HL-60/S4 treated with retinoic acid at 250 ng/mL for 4 days and 3 days (cell line): ENCODE measurements around the gene EBPL.

Experiments
- in situ Hi-C: fragments of 300-500 bp; cut with MboI; formaldehyde crosslinking; loops from 2 replicates; pipeline ENCODE4 v1.7.0; 2022; ENCODE audit warnings: low sequenced_read_pairs

Gene EBPL

DNA sequence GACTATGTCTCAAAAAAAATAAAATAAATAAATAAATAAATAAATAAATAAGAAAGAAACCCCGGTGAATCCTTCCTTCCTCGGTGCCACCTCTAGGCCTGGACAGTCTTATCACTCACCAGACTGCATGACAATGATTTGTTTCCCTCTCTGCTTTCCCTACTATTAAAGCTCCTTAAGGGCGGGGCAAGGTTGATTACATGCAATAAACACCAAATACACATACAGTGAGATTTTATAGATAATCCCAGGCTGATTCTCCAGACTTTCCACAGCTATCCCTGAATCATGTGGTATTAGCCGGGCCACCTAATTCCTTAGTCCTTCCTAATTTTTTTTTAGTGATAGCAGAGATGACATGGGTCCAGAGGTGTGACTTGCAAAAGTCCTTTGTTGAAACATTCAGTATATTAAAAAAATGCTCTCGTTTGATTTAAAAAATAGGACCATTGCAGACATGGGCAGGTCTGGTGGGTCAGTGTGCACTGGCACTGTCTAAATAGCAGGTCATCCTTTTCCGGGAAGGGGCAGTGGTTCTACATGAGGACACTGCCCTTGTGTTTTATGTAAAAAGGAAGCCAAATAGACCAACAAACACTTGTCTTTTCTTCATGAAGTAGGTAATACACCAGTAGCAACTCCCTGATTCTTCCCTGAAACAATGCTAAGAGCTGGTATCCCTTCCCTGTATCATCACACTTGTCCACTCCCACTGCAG, 14.5 kb downstream of the EBPL start:
- in situ Hi-C loops, result no loop called here

DNA sequence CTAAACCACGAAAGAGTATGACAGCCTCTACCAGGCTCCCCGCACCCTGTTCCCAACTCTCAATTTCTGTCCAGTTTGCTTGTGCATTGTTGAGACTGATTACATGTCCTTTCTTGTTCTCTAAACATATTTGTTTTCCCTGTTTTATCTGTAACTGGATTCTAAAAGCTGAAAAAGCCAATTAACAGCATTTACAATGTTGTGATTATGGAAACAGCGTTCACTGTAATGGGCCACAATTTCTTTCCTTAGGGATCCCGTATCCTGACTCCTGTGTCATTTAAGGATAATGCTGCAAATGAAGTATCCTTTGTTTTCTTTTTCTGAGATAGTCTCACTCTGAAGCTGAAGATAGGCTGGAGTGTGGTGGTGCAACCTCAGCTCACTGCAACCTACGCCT, 20.5 kb downstream of the EBPL start:
- in situ Hi-C loops, result loop anchor here (25.0 kb wide), 1 partner anchor 1391 kb away; no protein-coding TSS in a partner anchor

DNA sequence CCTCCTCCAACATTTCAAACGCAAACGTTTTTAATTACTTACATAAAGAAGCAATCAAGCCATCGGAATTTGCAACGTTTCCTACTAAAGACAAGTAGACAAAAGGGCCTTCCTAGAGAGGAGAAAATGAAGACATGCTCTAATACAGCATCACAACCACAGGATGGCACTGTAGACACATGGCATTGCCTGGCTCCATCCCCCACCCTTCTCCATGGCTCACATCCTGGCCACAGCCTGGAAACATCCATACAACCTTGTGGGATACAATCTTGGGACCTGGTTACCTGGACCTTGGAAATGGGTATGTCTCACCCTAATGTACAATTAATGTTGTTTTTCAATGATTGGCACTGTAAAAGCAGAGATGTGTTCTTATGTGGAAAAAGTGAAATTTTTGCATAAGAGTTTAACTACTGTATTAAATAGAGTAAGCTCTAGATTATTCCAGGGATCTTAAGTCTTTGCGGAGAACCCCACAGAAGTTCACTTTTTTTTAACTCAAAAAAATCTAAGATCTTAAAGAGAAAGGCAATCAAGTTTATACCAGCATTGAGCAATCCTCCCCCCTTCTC, 21.5 kb downstream of the EBPL start:
- in situ Hi-C loops, result loop anchor here (25.0 kb wide), 1 partner anchor 1392 kb away; no protein-coding TSS in a partner anchor

DNA sequence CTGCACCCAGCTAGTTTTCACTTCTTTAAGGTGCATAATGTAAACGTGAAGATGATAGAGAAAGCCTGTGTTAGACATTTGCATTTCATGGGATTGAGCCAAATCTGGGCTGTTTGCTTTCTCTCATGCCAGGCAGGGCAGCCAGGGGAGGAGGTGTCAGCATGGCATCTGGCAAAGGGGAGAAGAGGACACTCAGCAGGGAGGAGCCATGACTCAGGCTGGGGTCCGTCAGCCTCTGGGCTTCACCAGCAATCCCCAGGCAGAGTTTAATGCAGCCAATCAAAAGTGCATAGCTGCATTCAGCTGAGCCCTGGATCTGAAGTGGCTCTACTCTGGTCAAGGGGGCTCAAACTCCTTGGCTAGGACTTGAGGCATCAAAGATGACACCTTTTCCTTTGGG, 23.5 kb downstream of the EBPL start:
- in situ Hi-C loops, result loop anchor here (25.0 kb wide), 1 partner anchor 1395 kb away; no protein-coding TSS in a partner anchor

DNA sequence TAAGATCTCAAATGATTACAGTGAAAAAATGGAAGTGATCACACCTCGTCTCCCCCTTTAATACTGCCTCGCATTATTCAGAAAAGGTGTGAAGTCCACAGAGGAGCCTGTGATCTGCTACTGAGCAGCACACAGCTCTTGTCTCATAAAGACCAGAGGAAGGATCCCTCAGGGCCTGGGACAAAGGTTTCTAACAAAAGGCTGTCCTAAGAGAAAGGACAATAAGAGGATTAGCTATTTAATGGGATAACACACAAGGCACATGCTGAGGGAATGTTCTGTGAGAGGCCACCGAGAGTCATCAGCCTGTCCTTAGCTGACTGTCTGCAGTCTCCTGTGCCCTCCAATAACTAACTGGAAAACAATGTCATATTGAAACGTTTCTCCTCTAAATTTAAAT, 26.7 kb downstream of the EBPL start:
- in situ Hi-C loops, result loop anchor here (25.0 kb wide), 1 partner anchor 1398 kb away; no protein-coding TSS in a partner anchor

DNA sequence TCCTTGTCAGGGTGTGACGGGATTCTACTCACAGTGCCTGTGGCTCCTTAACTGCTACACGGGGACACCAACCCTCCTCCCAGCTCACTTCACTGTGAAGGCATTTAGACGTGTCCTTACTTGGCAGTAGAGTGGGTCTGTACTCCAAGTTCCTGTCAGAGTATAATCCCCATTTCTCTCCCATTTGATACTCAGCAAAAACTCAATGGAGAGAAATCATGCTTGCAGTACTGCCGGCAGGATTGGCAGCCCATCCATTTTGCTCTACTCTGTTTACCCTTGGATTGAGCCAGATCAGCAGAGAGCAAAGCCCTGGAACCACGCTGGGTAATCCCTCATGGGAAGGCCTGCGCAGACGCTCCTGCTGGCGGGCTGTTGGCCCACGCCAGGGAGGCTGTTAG, 34.0 kb downstream of the EBPL start:
- in situ Hi-C loops, result loop anchor here (10.0 to 25.0 kb wide), 2 partner anchors 188 to 1405 kb away; no protein-coding TSS in a partner anchor

DNA sequence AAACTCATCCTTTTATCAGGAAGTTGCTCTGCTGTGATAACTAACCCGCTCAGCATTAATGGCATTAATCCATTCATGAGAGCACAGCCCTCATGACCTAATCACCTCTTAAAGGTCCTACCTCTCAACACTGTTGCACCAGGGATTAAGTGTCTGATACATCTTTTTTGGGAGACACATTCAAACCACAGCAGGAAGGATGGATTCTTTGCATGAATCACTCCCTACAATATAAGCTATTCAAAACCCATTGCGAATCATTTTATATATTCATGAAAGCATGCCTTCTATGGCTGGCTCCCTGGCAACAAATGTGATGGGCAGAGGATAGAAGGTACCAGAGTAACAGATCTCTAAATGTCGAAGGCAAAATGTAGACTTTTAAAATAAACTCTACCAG, 35.4 kb downstream of the EBPL start:
- in situ Hi-C loops, result loop anchor here (10.0 to 25.0 kb wide), 2 partner anchors 189 to 1406 kb away; no protein-coding TSS in a partner anchor

DNA sequence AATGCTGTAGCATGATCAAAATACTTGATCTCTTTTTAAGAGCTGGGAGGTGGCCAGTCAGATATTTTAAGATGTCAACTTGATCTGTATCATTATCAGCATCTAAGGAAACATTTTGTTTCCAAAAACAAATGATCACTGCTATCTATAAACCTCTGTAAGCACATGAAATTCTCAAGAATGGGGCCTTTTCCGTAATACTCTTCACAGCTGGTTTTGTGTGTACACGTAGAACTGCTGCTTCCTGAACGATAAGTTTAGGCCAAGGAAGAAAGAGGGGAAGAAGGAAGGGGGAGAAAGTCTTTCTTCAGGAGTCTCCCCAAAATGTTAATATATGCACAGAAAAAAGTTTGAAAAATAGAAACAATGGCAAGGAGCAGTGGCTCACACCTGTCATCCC, 37.3 kb downstream of the EBPL start:
- in situ Hi-C loops, result loop anchor here (10.0 to 25.0 kb wide), 2 partner anchors 191 to 1408 kb away; no protein-coding TSS in a partner anchor

DNA sequence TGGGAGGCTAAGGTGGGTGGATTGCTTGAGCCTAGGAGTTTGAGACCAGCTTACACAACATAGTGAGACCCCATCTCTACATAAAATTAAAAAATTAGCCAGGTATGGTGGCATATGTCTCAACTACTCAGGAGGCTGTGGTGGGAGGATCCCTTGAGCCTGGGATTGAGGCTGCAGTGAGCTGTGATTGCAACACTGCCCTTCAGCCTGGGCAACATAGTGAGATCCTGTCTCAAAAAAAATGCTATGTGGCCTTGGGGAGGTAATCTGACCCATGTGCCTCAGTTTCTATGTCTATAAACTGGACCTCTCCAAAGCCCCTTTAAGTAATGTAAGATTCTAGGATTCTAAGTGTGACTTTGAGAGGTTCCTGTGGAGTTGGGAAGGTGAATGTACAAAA, 37.8 kb downstream of the EBPL start:
- in situ Hi-C loops, result loop anchor here (10.0 to 25.0 kb wide), 2 partner anchors 191 to 1409 kb away; no protein-coding TSS in a partner anchor

DNA sequence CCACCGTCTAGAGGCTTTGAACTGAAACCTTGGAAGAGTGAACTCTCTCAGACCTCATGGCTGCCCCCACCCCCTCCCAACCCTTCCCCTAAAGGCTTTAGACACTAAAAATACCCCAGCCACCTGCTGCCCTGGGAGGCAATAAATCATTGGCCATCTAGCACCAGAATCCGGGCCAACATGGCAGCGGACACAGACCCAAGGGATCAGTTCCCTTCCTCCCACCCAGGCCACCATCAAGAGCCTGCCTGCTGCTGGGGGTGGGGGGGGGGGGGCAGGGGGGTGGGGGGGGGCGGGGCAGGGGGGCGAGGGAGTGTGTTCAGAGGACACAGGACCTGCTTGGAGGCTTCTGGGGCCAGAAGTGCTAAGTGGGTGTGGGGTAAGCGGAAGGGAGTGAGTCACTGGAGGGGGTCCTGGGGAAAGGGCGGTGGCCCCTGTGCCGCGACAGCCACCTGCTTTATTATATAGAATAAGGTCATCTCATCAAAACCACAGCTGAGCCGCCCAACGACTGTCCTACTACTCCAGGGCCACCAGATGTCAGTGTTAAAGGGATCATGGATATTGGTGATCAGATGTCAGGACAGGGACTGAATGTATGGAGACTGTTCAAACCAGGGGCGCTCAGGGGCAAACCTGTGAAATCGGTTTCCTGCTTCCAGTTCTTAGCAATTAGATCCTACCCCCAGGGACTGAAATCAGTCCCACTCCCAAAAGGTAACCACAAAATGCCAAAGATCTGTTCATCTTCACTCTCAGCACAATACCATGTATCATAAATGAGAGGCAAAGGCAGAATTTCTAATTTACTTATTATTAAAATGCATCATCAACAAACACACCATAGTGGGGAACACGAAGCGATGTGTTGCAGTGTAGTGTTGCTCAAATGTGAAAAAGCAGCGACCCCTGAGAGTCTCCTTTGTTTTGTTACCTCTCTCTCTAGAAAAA, 38.7 kb downstream of the EBPL start:
- in situ Hi-C loops, result loop anchor here (10.0 to 25.0 kb wide), 2 partner anchors 192 to 1410 kb away; no protein-coding TSS in a partner anchor

DNA sequence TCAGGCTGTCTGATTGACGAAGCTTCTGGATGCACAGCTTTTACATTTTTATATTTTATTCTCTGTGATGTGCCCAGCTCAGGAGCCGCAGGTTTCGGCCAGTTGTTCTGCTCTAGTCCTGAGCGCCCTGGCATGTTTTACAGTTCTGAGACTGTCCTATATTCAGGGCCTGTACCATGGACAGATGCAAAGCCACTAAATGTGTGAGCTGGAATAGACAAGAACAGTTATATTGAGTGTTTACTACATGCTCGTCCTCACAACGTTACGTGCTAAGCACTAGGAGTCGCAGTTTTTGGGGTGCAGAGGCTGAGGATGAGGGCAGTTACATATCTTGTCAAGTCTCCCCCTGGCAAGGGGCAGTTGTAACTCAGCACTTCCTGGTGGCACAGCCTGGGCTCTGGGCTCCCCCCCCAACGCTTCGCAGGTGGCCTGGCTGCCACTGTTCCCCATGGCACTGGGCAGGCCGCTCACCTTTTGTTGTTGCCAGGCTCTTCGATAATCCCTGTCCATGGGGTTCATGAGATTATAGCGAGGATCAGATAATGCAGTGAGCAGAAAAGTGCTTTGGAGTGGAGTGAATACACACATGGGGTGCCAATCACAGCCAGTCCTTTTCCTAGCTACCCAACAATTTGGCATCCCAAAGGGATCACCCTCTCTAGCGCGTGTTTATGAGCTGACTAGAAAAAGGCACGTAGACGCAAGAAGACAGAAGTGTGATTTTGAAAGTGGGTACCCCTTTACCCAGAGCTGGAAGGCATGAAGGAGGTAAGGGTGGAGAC, 39.5 kb downstream of the EBPL start:
- in situ Hi-C loops, result loop anchor here (10.0 to 25.0 kb wide), 2 partner anchors 193 to 1411 kb away; no protein-coding TSS in a partner anchor

DNA sequence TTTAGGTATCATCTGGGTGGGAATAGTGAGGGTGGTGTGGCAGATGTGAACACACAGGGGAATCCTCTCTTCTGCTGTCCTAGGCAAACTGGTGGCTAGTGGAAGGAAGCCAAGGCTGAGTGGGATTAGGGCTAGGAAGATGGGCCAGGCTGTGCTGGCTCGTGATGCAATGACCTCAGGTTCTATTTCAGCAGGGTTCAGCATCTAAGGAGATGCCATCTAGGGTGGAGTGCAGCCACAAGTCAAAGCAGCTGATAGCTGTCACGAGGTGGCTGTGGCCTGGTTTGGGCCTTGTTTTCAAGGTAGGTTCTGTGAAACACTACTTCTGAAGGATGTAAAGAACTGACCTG, 41.3 kb downstream of the EBPL start:
- in situ Hi-C loops, result loop anchor here (10.0 to 25.0 kb wide), 2 partner anchors 195 to 1412 kb away; no protein-coding TSS in a partner anchor

DNA sequence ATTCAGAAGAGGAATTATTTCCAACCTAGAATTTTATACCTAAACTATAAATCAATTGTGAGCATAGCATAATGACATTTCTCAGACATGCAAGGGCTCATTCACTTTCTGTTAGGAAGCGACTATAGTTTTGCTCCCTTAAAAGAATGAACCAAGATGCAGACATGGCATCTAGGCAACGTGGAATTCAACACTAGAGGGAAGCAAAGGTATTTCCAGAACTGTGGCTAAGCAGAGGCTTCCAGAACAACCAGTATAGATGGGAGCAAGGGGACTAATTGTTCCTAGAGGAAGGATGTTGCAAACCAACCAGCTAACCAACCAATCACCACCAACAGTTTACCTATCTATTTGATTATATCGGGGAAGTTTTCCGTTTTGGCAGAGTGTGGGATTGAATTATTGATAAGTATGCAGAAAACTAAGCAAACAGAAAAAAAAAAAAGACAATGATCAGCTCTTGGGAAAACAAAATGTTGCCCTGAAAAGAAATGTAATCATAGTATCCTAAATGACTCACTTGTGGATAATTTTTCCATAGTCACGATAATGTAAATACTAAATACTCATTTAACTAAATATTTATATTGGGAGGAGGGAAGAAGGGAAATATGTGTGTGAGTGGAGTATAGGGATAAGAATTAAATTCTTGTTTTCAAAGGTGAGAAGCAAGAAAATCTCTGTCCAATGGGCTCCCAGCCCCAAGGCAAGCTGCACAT, 41.9 kb downstream of the EBPL start:
- in situ Hi-C loops, result no loop called here

DNA sequence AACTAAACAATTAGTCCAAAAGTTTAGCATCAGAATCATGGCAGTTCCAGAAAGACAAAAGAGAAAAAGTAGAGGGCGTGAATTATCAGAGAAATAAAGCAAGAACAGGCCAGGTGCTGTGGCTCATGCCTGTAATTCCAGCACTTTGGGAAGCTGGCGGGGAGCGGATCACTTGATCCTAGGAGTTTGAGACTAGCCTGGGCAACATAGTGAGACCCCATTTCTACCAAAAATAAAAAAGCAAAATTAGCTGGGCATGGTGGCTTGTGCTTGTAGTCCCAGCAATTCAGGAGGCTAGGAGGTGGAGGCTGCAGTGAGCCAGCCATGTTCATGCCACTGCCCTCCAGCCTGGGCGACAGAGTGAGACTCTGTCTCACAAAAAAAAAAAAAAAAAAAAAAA, 44.6 kb downstream of the EBPL start:
- in situ Hi-C loops, result no loop called here

DNA sequence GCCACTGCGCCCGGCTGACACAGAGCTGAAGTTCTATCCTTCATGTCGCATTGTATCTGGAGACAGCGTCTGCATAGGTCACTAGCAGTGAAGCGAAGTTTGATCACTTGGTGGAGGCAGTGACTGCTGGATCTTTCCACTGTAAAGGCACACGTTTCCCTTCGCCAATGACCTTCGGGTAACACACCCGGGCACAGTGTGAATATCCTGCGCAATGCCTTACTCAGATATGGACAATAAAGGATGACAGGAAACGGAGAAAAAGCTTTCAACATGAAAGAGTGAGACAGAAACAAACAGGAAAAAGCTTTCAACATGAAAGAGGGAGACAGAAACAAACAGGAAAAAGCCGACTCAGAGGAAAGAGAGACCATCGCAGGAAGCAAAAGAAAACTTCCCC, 45.8 kb downstream of the EBPL start:
- in situ Hi-C loops, result no loop called here

DNA sequence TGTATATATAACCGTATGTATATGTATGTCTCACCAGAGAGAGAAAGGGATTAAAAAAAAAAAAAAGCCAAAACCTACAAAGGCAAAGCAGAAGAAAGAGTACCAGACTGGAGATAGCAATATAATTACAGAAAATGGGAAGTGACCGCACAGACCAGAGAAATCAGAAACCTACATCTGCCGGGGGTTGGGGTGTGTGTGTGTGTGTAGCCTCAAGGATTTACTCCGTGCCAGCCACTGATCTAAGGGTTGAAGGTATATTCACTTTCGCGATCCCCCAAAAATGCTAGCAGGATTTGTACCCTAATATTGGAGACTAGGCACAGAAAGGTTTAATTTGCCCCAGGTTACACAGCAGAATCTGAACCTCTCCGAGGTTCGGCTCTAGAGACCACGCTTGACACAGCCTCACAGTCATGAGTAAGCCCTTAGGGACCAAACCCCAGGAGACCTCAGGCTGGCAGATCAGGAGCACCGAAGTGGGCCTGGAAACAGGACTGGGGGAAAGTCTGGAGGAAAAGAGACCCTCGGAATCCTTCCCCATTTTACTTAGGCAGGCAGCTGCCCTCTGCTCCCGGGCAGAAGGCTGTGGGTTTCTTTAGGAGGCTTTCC, 48.1 kb downstream of the EBPL start:
- in situ Hi-C loops, result no loop called here

DNA sequence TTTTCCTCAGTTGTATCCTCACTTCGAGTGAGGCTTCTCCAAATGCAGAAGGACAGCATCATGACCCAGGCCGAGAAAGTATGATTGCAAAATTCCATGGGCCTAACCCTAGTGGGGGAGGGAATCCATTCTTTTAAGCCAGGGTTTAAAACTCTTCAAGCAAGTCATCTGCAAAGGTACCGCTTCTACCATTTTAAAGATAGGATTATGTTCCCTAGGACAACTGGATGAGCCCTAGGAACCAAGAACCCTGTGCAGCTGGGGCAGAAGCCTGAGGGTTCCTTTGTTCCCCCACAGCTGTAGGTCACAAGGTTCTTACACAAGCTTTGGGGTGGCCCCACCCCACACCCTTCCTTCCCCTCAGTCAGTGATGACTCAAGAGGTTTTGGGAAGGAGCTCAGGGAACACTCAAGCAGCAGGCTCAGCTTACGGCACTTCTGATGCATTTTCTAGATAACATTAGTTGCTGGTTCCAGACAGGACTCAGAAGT, 49.4 kb downstream of the EBPL start:
- in situ Hi-C loops, result no loop called here

DNA sequence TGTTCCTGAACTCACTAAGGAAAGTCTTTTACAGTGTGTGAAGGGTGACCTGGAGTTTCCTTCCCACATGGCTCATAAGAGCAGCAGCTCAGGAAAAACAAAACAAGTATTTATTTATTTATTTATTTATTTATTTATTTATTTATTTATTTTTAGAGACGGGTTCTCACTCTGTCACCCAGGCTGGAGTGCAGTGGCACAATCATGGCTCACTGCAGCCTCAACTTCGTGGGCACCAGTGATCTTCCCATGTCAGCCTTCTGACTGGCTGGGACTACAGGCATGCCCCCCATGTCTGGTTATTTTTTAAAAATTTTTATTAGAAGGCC, 52.6 kb downstream of the EBPL start:
- in situ Hi-C loops, result no loop called here
